T-cell (primary cell): ENCODE results near the gene SCAMP1. TPM values are rescaled to one million over a fixed set of nuclear protein-coding genes. Genes with fewer than 3 reads are reported as not detected.

Source experiments
- ATAC-seq, 4 experiments: fragments of 200-7000 bp in 3 of 4; fragments of 150-1000 bp in 1 of 4; cut with Tn5 transposase; replicated peaks in 1 of 4; 1 replicate in 3 of 4; 2 replicates in 1 of 4; pipeline ENCODE4 v1.10.0; 2021; ENCODE audit warnings: moderate library complexity in 3 of 4, mild to moderate bottlenecking in 2 of 4, moderate number of reproducible peaks in 1 of 4
- CTCF ChIA-PET, 2 donors: fragments of 300-600 bp; sonication (Branson Sonifier 250); formaldehyde crosslinking; loops; one replicate each; lab custom pipeline; 2022; ENCODE audit warnings: antibody characterized with exemption in 2 of 2; lab: Charles Lee
- POLR2A ChIA-PET, 2 donors: fragments of 300-600 bp; sonication (Branson Sonifier 250); formaldehyde crosslinking; loops; one replicate each; lab custom pipeline; 2022; ENCODE audit warnings: antibody characterized with exemption in 2 of 2; lab: Charles Lee
- DNase-seq, 35 experiments: peaks; one replicate each; pipeline versions ENCODE4 v3.0.0 to v3.0.0-alpha.2; 2013 to 2023
- H3K27ac ChIP-seq: one replicate; pipeline ENCODE4 v1.5.1; 2013; ENCODE audit warnings: low read length
- H3K27me3 ChIP-seq, 2 experiments: replicated peaks in 1 of 2; 1 replicate in 1 of 2; 2 replicates in 1 of 2; pipeline versions ENCODE4 v1.6.1 to v1.7.0; 2013; ENCODE audit warnings: low read length in 1 of 2, mixed read lengths in 1 of 2; ENCODE audit not compliant: control insufficient read depth in 2 of 2, insufficient read depth in 2 of 2; ENCODE audit errors: extremely low read depth in 1 of 2
- H3K36me3 ChIP-seq, 2 donors: 1 replicate in 1 of 2; 2 replicates in 1 of 2; pipeline versions ENCODE4 v1.6.1 to v1.7.0; 2013; ENCODE audit warnings: low read length in 1 of 2; ENCODE audit not compliant: control insufficient read depth in 2 of 2, insufficient read depth in 1 of 2; ENCODE audit errors: extremely low read depth in 1 of 2
- H3K4me1 ChIP-seq, 2 experiments: 1 replicate in 1 of 2; 2 replicates in 1 of 2; pipeline versions ENCODE4 v1.6.1 to v1.7.0; 2013; ENCODE audit warnings: low read length in 2 of 2, mixed read lengths in 1 of 2; ENCODE audit not compliant: insufficient read depth in 2 of 2, control insufficient read depth in 1 of 2; ENCODE audit errors: extremely low read depth in 1 of 2
- H3K4me3 ChIP-seq, 2 donors: 1 replicate in 1 of 2; 2 replicates in 1 of 2; pipeline versions ENCODE4 v1.5.1 to v1.7.0; 2013; ENCODE audit warnings: mild to moderate bottlenecking in 2 of 2, low read length in 1 of 2, moderate library complexity in 1 of 2; ENCODE audit not compliant: control insufficient read depth in 1 of 2; ENCODE audit errors: extremely low read depth in 1 of 2
- H3K9me3 ChIP-seq: 2 replicates; pipeline ENCODE4 v1.7.0; 2013
- H3K27ac Mint-ChIP-seq, 2 donors: one replicate each; pipeline ENCODE4 v1.8.0; 2020 to 2021; ENCODE audit warnings: mild to moderate bottlenecking in 2 of 2, mixed read lengths in 2 of 2
- H3K27me3 Mint-ChIP-seq, 2 donors: one replicate each; pipeline ENCODE4 v1.8.0; 2021 to 2022; ENCODE audit warnings: mixed read lengths in 2 of 2
- H3K36me3 Mint-ChIP-seq: one replicate; pipeline ENCODE4 v1.8.0; 2021; ENCODE audit warnings: mixed read lengths
- H3K4me1 Mint-ChIP-seq, 3 donors: one replicate each; pipeline ENCODE4 v1.8.0; 2020 to 2022; ENCODE audit warnings: mixed read lengths in 3 of 3, mild to moderate bottlenecking in 1 of 3
- H3K4me3 Mint-ChIP-seq, 3 donors: one replicate each; pipeline ENCODE4 v1.8.0; 2020 to 2022; ENCODE audit warnings: mild to moderate bottlenecking in 3 of 3, mixed read lengths in 3 of 3, moderate library complexity in 3 of 3
- H3K9me3 Mint-ChIP-seq, 3 donors: one replicate each; pipeline ENCODE4 v1.8.0; 2020 to 2022; ENCODE audit warnings: mixed read lengths in 3 of 3
- WGBS: methylation state at CpG from one replicate; pipeline ENCODE4 v1.1.5; 2013; ENCODE audit warnings: missing lambda C conversion rate; ENCODE audit not compliant: insufficient coverage; 5-methylcytosine and 5-hydroxymethylcytosine counted together
- total RNA-seq, 35 experiments: library from RNA in 6 of 35; stranded (reverse) in 6 of 35; fragments of 120-200 nt in 1 of 35; gene quantifications; one replicate each; pipeline versions ENCODE4 v1.2.1 to v1.2.4 and lab custom pipeline; 2013 to 2026

The SCAMP1 gene
- total RNA-seq, 5 donors from 2014 or later (not counting 1 experiment from before 2014, with no cell fraction given): 20.6 to 28.3 (median 22.2) TPM

DNA sequence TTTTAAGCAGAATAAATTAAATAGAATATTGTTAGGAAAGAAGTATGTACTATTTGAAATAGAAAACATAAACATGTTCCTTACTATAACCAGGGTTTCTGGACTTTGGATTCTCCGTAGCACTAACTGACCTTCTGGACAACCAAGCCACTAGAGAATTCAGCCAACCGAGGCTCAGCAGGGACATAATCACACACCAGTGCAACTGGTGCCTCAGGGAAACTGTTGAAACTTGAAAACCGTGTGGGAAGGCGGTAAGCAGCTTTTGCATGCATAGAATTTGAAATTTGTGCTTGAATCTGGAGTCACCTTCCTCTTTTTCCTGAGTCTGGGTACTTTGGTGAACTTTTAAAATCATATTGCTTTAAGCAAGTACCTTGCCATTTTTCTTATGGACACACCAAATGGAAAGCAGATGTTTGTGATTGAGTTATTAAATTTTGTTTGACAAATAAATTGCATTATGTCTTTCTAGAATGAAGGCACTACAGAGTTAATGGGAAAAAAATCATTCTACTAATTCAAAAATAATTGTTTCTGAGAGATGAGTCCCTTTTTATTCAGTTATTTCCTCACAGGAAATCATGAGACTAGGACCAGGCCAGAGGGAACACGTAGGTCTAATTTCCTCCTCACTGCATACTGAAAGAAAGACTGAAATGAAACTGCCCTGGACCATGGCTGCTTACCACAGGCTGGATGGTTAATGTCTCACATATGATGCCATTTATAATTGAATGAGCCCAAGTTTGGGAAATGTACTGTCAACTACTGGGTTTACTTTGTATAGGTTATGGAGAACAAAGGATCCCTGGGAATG is 20.6 kb upstream of the SCAMP1 start:
- H3K9me3 ChIP-seq: no peaks in the 10 kb centered on the region
- ATAC-seq (no peak), DNase-seq (no peak)
- ChIA-PET CTCF (no interaction called here), POLR2A (no interaction called here)
- peaks cover 12% of the 10 kb centered on the region in 3 donors for H3K9me3 Mint-ChIP-seq
- H3K36me3 Mint-ChIP-seq: peaks cover 4% of the 10 kb centered on the region
- H3K4me3 ChIP-seq: no peak overlapping the region
- no peak overlapping the region for H3K4me3 Mint-ChIP-seq
- no peaks in the 10 kb centered on the region for H3K36me3 ChIP-seq
- H3K27me3 Mint-ChIP-seq: peaks cover 0 to 16% of the 10 kb centered on the region in 2 donors
- H3K27ac ChIP-seq: no peak overlapping the region
- no peaks in the 10 kb centered on the region for H3K4me1 ChIP-seq
- no peak overlapping the region for H3K27ac Mint-ChIP-seq
- 77% methylated on average over 3 of the region's 5 CpGs for WGBS
- no peaks in the 10 kb centered on the region for H3K27me3 ChIP-seq
- no peaks in the 10 kb centered on the region for H3K4me1 Mint-ChIP-seq

DNA sequence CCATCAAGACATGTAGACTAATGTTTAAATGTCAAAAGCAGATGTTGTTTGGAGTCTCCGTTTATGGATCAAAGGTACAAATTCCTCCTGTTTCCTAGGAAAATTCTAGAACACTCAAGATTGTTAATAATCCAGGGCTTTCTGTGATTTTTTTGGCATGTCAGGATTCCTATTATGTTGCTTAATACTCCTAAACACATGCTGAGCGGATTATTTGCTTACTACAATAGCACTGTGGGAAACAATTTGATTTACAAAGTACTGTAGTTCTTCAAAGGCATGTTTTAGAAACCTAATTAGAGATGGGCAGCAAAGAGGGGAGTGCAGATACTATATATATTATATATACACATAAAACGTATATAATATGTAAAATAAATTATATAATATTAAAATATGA is 19.0 kb upstream of the SCAMP1 start:
- no peak overlapping the region for H3K27ac ChIP-seq
- ATAC-seq: no peak
- Mint-ChIP-seq H3K27me3 (peaks cover 7 to 11% of the 10 kb centered on the region in 2 donors), H3K27ac (no peak overlapping the region), H3K4me3 (no peak overlapping the region), H3K9me3 (peaks cover 11 to 12% (median 12%) of the 10 kb centered on the region in 3 donors), H3K36me3 (peaks cover 4% of the 10 kb centered on the region), H3K4me1 (no peaks in the 10 kb centered on the region)
- H3K4me1 ChIP-seq: no peaks in the 10 kb centered on the region
- POLR2A ChIA-PET: no interaction called here
- no peaks in the 10 kb centered on the region for H3K27me3 ChIP-seq
- no CpG with 5 or more reads among the region's 3 CpGs for WGBS
- no peaks in the 10 kb centered on the region for H3K36me3 ChIP-seq
- CTCF ChIA-PET: no interaction called here
- no peaks in the 10 kb centered on the region for H3K9me3 ChIP-seq
- no peak for DNase-seq
- H3K4me3 ChIP-seq: no peak overlapping the region

- H3K4me3 ChIP-seq: no peak overlapping the region
- no peaks in the 10 kb centered on the region for H3K36me3 ChIP-seq
- DNase-seq (no peak), ATAC-seq (no peak)
- H3K9me3 ChIP-seq: no peaks in the 10 kb centered on the region
- ChIA-PET CTCF (interaction anchor here (0.5 to 0.6 kb wide), 3 partner anchors 14 to 345 kb away, joined by 3 to 5 read pairs (median 3); no protein-coding TSS in a partner anchor), POLR2A (no interaction called here)
- H3K36me3 Mint-ChIP-seq: no peaks in the 10 kb centered on the region
- H3K27me3 Mint-ChIP-seq: peaks cover 10 to 15% of the 10 kb centered on the region in 2 donors
- H3K4me1 Mint-ChIP-seq: no peaks in the 10 kb centered on the region
- WGBS: no CpG with 5 or more reads among the region's 3 CpGs
- no peak overlapping the region for H3K27ac Mint-ChIP-seq
- no peaks in the 10 kb centered on the region for H3K9me3 Mint-ChIP-seq
- no peak overlapping the region for H3K27ac ChIP-seq
- no peaks in the 10 kb centered on the region for H3K27me3 ChIP-seq
- no peak overlapping the region for H3K4me3 Mint-ChIP-seq
- H3K4me1 ChIP-seq: no peaks in the 10 kb centered on the region
Measured at GRCh38 chr5:78345485-78345884, 14.9 kb upstream of the SCAMP1 start.

DNA sequence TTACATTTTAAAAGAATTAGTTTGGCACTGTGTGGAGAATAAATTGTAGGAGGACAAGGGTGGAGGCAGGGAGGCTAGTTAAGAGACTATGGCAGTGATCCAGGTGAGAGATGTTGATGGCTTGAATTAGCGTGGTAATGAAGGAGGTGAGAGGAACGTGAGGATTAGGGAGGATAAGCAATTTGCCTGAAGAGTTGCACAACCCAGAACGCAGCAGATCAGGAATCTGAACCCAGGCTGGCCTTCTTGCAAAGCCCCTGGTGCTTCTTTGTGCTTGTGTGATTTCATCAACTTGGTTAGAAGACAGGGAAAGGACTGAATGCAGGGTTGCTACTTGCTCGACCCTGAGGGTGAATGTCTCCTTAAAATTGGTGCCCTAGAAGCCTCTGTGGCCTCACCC is 6.9 kb upstream of the SCAMP1 start:
- H3K9me3 ChIP-seq: no peaks in the 10 kb centered on the region
- DNase-seq (no peak), ATAC-seq (no peak)
- Mint-ChIP-seq H3K4me1 (peaks cover 8 to 19% (median 15%) of the 10 kb centered on the region in 3 donors), H3K4me3 (no peak overlapping the region), H3K27me3 (peaks cover 0 to 1% of the 10 kb centered on the region in 2 donors), H3K27ac (no peak overlapping the region), H3K36me3 (no peaks in the 10 kb centered on the region), H3K9me3 (no peaks in the 10 kb centered on the region)
- no peaks in the 10 kb centered on the region for H3K27me3 ChIP-seq
- WGBS: 91% methylated on average over 3 of the region's 4 CpGs
- H3K27ac ChIP-seq: no peak overlapping the region
- H3K36me3 ChIP-seq: peaks cover 0 to 4% of the 10 kb centered on the region in 2 donors
- H3K4me3 ChIP-seq: no peak overlapping the region
- ChIA-PET POLR2A (interaction anchor here in 1 of 2 donors (0.6 kb wide), 1 partner anchor 52 kb away, joined by 3 read pairs; no protein-coding TSS in a partner anchor), CTCF (no interaction called here)
- peaks cover 3% of the 10 kb centered on the region in 2 experiments for H3K4me1 ChIP-seq

- POLR2A ChIA-PET: interaction anchor here in 1 of 2 donors (0.6 kb wide), 1 partner anchor 52 kb away, joined by 3 read pairs; no protein-coding TSS in a partner anchor
- Mint-ChIP-seq H3K36me3 (no peaks in the 10 kb centered on the region), H3K9me3 (no peaks in the 10 kb centered on the region), H3K27me3 (no peaks in the 10 kb centered on the region), H3K27ac (no peak overlapping the region), H3K4me3 (no peak overlapping the region), H3K4me1 (peaks cover 15 to 25% (median 21%) of the 10 kb centered on the region in 3 donors)
- WGBS: 89% methylated on average over 2 of the region's 4 CpGs
- DNase-seq: no peak
- peaks cover 4 to 9% of the 10 kb centered on the region in 2 experiments for H3K4me1 ChIP-seq
- no peak for ATAC-seq
- H3K4me3 ChIP-seq: no peak overlapping the region
- H3K27me3 ChIP-seq: no peaks in the 10 kb centered on the region
- CTCF ChIA-PET: no interaction called here
- H3K9me3 ChIP-seq: no peaks in the 10 kb centered on the region
- H3K36me3 ChIP-seq: peaks cover 0 to 4% of the 10 kb centered on the region in 2 donors
- H3K27ac ChIP-seq: no peak overlapping the region
Measured at GRCh38 chr5:78354066-78354670, 6.2 kb upstream of the SCAMP1 start.

DNA sequence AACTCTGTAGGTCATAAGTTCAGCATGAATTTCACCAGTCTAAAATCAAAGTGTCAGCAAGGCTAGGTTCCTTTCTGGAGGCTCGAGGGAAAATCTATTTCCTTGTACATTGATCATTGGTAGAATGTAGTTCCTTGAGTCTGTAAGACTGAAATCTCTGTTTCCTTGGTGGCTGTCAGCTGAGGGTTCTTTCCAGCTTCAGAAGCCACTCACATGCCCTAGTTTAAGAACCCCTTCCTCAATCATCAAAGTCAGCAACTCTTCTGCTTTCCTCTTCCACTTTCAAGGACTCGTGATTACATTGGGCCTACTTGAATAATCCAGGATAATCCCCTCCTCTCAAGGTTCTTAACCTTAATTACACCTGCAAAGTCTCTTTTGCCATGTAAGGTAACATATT is 4.9 kb upstream of the SCAMP1 start:
- ChIA-PET CTCF (no interaction called here), POLR2A (no interaction called here)
- Mint-ChIP-seq H3K4me3 (no peak overlapping the region), H3K4me1 (peaks cover 22 to 34% (median 27%) of the 10 kb centered on the region in 3 donors), H3K27ac (no peak overlapping the region), H3K27me3 (no peaks in the 10 kb centered on the region), H3K9me3 (no peaks in the 10 kb centered on the region), H3K36me3 (no peaks in the 10 kb centered on the region)
- no CpG with 5 or more reads among the region's 2 CpGs for WGBS
- no peak for ATAC-seq
- no peaks in the 10 kb centered on the region for H3K27me3 ChIP-seq
- no peak overlapping the region for H3K4me3 ChIP-seq
- H3K27ac ChIP-seq: no peak overlapping the region
- DNase-seq: no peak
- H3K36me3 ChIP-seq: peaks cover 0 to 4% of the 10 kb centered on the region in 2 donors
- no peaks in the 10 kb centered on the region for H3K9me3 ChIP-seq
- H3K4me1 ChIP-seq: peaks cover 7 to 16% of the 10 kb centered on the region in 2 experiments
